Endothelial cell of umbilical vein (primary cell): ENCODE results near the gene CHN2. TPM values are rescaled to one million over a fixed set of nuclear protein-coding genes. Genes with fewer than 3 reads are reported as not detected.

Source experiments
- BruUV-seq: library from RNA; stranded (reverse); fragments of 400-500 nt; replicated peaks from 2 replicates; lab custom pipeline; 2021; lab: Mats Ljungman, UMichigan
- CTCF ChIA-PET: fragments of 300-600, 350-600 bp; sonication (Branson Sonifier 250); formaldehyde crosslinking; loops from one replicate; lab custom pipeline; 2021; ENCODE audit warnings: antibody characterized with exemption, inconsistent platforms; lab: Charles Lee
- POLR2A ChIA-PET: fragments of 300-600, 350-600 bp; sonication (Branson Sonifier 250); formaldehyde crosslinking; loops from one replicate; lab custom pipeline; 2021; ENCODE audit warnings: antibody characterized with exemption, inconsistent platforms; lab: Charles Lee
- DNase-seq: peaks from one replicate; pipeline ENCODE4 v3.0.0-alpha.2; 2011; ENCODE audit warnings: low read depth, low spot score
- FAIRE-seq: peaks from 2 replicates; lab custom pipeline; 2011; peaks lifted over from hg19 to GRCh38; lab: Jason Lieb, UNC
- H2AFZ ChIP-seq: 2 replicates; pipeline ENCODE4 v1.6.0; 2012; ENCODE audit warnings: low read depth, low read length, control low read depth, inconsistent platforms
- H3K27ac ChIP-seq: 2 replicates; pipeline ENCODE4 v1.5.1; 2011; ENCODE audit warnings: low read depth, mild to moderate bottlenecking, control low read depth, low read length, moderate library complexity; ENCODE audit not compliant: insufficient read depth
- H3K27me3 ChIP-seq, 2 experiments: 2 replicates each; pipeline versions ENCODE4 v1.6.0 to v1.6.1; 2011; ENCODE audit warnings: low read length in 2 of 2, mixed read lengths in 1 of 2; ENCODE audit not compliant: control insufficient read depth in 2 of 2, insufficient read depth in 2 of 2
- H3K36me3 ChIP-seq, 2 experiments: 2 replicates in 1 of 2; 3 replicates in 1 of 2; pipeline ENCODE4 v1.5.1; 2011; ENCODE audit warnings: low read length in 2 of 2, mild to moderate bottlenecking in 1 of 2, moderate library complexity in 1 of 2; ENCODE audit not compliant: control insufficient read depth in 2 of 2, insufficient read depth in 2 of 2; ENCODE audit errors: extremely low read depth in 1 of 2
- H3K4me1 ChIP-seq: 3 replicates; pipeline ENCODE4 v1.5.1; 2011; ENCODE audit warnings: mild to moderate bottlenecking, low read length; ENCODE audit not compliant: control insufficient read depth, insufficient read depth; ENCODE audit errors: extremely low read depth
- H3K4me2 ChIP-seq: 2 replicates; pipeline ENCODE4 v1.6.1; 2011; ENCODE audit warnings: low read length, control low read depth, mixed read lengths; ENCODE audit not compliant: insufficient read depth
- H3K4me3 ChIP-seq, 3 experiments: fragments of 200-600 bp in 1 of 3; sonication (generic), shearing (Covaris generic) in 1 of 3; replicated peaks in 1 of 3; 2 replicates each; pipeline ENCODE4 v1.5.1; 2011 to 2016; ENCODE audit warnings: control low read depth in 3 of 3, low read length in 3 of 3, mild to moderate bottlenecking in 2 of 3, inconsistent platforms in 1 of 3, low read depth in 1 of 3, moderate library complexity in 1 of 3; ENCODE audit not compliant: insufficient read depth in 1 of 3
- H3K79me2 ChIP-seq: 2 replicates; pipeline ENCODE4 v1.6.0; 2012; ENCODE audit warnings: low read length, inconsistent platforms; ENCODE audit not compliant: control insufficient read depth, insufficient read depth
- H3K9ac ChIP-seq: replicated peaks from 2 replicates; pipeline ENCODE3; 2011; ENCODE audit warnings: low read length, control low read depth; ENCODE audit not compliant: insufficient read depth; ENCODE audit errors: extremely low read depth
- H3K9me1 ChIP-seq: replicated peaks from 3 replicates; pipeline ENCODE4 v1.6.0; 2011; ENCODE audit warnings: mild to moderate bottlenecking, low read length; ENCODE audit not compliant: control insufficient read depth, insufficient read depth; ENCODE audit errors: extremely low read depth
- H3K9me3 ChIP-seq: replicated peaks from 2 replicates; pipeline ENCODE4 v1.5.1; 2012; ENCODE audit warnings: low read length, inconsistent platforms; ENCODE audit not compliant: control insufficient read depth, insufficient read depth
- H4K20me1 ChIP-seq: replicated peaks from 2 replicates; pipeline ENCODE3; 2011; ENCODE audit warnings: mild to moderate bottlenecking, low read length; ENCODE audit not compliant: control insufficient read depth, insufficient read depth; ENCODE audit errors: extremely low read depth
- CTCF ChIP-seq, 2 donors: IDR thresholded peaks; 1 replicate in 1 of 2; 2 replicates in 1 of 2; pipeline ENCODE4 v1.5.1; 2011; ENCODE audit warnings: low read length in 2 of 2, mild to moderate bottlenecking in 2 of 2, moderate library complexity in 2 of 2, control low read depth in 1 of 2, inconsistent platforms in 1 of 2, low read depth in 1 of 2; ENCODE audit not compliant: insufficient read depth in 1 of 2; ENCODE audit errors: extremely low read depth in 1 of 2
- EZH2 ChIP-seq: IDR thresholded peaks from 2 replicates; pipeline ENCODE4 v1.6.1; 2012; ENCODE audit warnings: borderline replicate concordance, low read depth, mild to moderate bottlenecking, moderate library complexity, low read length, inconsistent platforms; ENCODE audit not compliant: severe bottlenecking
- FOS ChIP-seq: IDR thresholded peaks from 2 replicates; pipeline ENCODE4 v1.6.1; 2011; ENCODE audit warnings: mild to moderate bottlenecking, low read length, moderate library complexity, borderline replicate concordance; ENCODE audit not compliant: insufficient read depth
- GATA2 ChIP-seq: IDR thresholded peaks from 2 replicates; pipeline ENCODE4 v1.7.0; 2011; ENCODE audit warnings: low read depth, mild to moderate bottlenecking, moderate library complexity, mixed read lengths, low read length; ENCODE audit not compliant: insufficient read length, insufficient read depth
- JUN ChIP-seq: IDR thresholded peaks from 2 replicates; pipeline ENCODE4 v1.6.1; 2011; ENCODE audit warnings: borderline replicate concordance, low read depth; ENCODE audit not compliant: insufficient read length, insufficient read depth
- MAX ChIP-seq: IDR thresholded peaks from 2 replicates; pipeline ENCODE4 v1.6.1; 2011; ENCODE audit not compliant: insufficient read depth, insufficient read length
- MYC ChIP-seq: IDR thresholded peaks from one replicate; pipeline ENCODE4 v1.6.1; 2011; ENCODE audit warnings: mild to moderate bottlenecking, low read depth, low read length
- POLR2A ChIP-seq: IDR thresholded peaks from 2 replicates; pipeline ENCODE4 v1.6.1; 2012; ENCODE audit warnings: low read depth, mild to moderate bottlenecking, control low read depth, low read length
- POLR2AphosphoS5 ChIP-seq: IDR thresholded peaks from 2 replicates; pipeline ENCODE4 v1.6.1; 2012; ENCODE audit warnings: low read depth, mild to moderate bottlenecking, control low read depth, low read length, moderate library complexity; ENCODE audit not compliant: insufficient read depth
- dilution Hi-C: fragments of 300-500 bp; cut with MboI; formaldehyde crosslinking; loops from one replicate; pipeline ENCODE4 v1.15.0; 2019; ENCODE audit warnings: low sequenced_read_pairs; ENCODE audit not compliant: extremely low pct_ligation_motif_present
- intact Hi-C: fragments of 100-400 bp; cut with micrococcal nuclease; formaldehyde crosslinking; loops from one replicate; pipeline ENCODE4 v1.10.0; 2022
- polyA plus RNA-seq, 4 experiments: library from polyadenylated mRNA; depleted of rRNA in 3 of 4; stranded (reverse) in 3 of 4; unstranded in 1 of 4; fragments of >200 nt; gene quantifications; 2 replicates each; pipeline versions ENCODE4 v1.2.1 to v1.2.3, GENCODE V29; 2011 to 2012; ENCODE audit warnings: missing spikeins in 1 of 4
- total RNA-seq: library from RNA; stranded (reverse); gene quantifications from 2 replicates; pipeline ENCODE4 v1.2.3, GENCODE V29; 2021

The CHN2 gene
- total and polyA plus RNA-seq, 2 donors (not counting 3 experiments of a cell fraction or from before 2014, with no cell fraction given) = 1.4 to 5.0 TPM

GRCh38 chr7:29149036-29149435 is 45.5 kb upstream of the CHN2 start:
- Histone ChIP-seq H2AFZ (no peak overlapping the region), H4K20me1 (no peaks in the 10 kb centered on the region), H3K27me3 (peaks cover 29 to 38% of the 10 kb centered on the region in 2 experiments), H3K9me1 (no peaks in the 10 kb centered on the region), H3K4me3 (no peak overlapping the region), H3K9me3 (no peaks in the 10 kb centered on the region), H3K36me3 (no peaks in the 10 kb centered on the region), H3K79me2 (no peaks in the 10 kb centered on the region), H3K27ac (no peak overlapping the region), H3K9ac (no peak overlapping the region), H3K4me1 (no peaks in the 10 kb centered on the region), H3K4me2 (no peak overlapping the region)
- TF ChIP-seq CTCF (IDR thresholded peaks at IDR 0.05; ENCODE audit: extremely low read depth in 1 of 2, insufficient read depth in 1 of 2, low read depth in 1 of 2, low read length in 2 of 2) (no peak), GATA2 (no peak), MAX (no peak), FOS (no peak), POLR2A (no peak), JUN (no peak), POLR2AphosphoS5 (no peak), MYC (no peak), EZH2 (no peak)
- BruUV-seq = no TSS peak
- DNase-seq = no peak
- CTCF ChIA-PET = interaction anchor here (1.7 to 2.2 kb wide), 2 partner anchors 40 to 222 kb away, joined by 4 to 7 read pairs; no protein-coding TSS in a partner anchor
- no peak for FAIRE-seq
- POLR2A ChIA-PET = no interaction called here
- intact Hi-C loops (no loop called here), dilution Hi-C loops (no loop called here)
